ENCODE measurements around the gene GABARAP. TPM values are rescaled to one million over a fixed set of nuclear protein-coding genes. Genes with fewer than 3 reads are reported as not detected.

GABARAP gene
- total RNA-seq, 2 donors from 2014 or later = 197 to 277 TPM

GRCh38 chr17:7207120-7208001 is 34.9 kb downstream of the GABARAP start:
- Mint-ChIP-seq H3K27ac (peak overlapping the region; percentile 25 to 85), H3K27me3 (peaks cover 5 to 9% of the 10 kb centered on the region in 2 donors), H3K4me1 (ENCODE audit: low read depth in 2 of 2) (peaks cover 28 to 38% of the 10 kb centered on the region in 2 donors), H3K4me3 (no peak overlapping the region), H3K36me3 (no peaks in the 10 kb centered on the region), H3K9me3 (no peaks in the 10 kb centered on the region)
- DNase-seq (ENCODE audit: low spot score) (no peak), ATAC-seq (no peak)

- Mint-ChIP-seq H3K36me3 (no peaks in the 10 kb centered on the region), H3K4me3 (peak overlapping the region; percentile 87), H3K4me1 (ENCODE audit: low read depth in 2 of 2) (peaks cover 28 to 33% of the 10 kb centered on the region in 2 donors), H3K27me3 (peaks cover 0 to 3% of the 10 kb centered on the region in 2 donors), H3K9me3 (no peaks in the 10 kb centered on the region), H3K27ac (peak overlapping the region; percentile 81 to 85)
- DNase-seq (ENCODE audit: low spot score) (no peak), ATAC-seq (no peak)
These were observed 36.7 kb downstream of the GABARAP start for GRCh38 chr17:7205561-7205960.

- ATAC-seq (peak; percentile 92 to 93), DNase-seq (ENCODE audit: low spot score) (peak; percentile 93)
- H3K4me1 Mint-ChIP-seq (ENCODE audit: low read depth in 2 of 2) = peaks cover 28 to 33% of the 10 kb centered on the region in 2 donors
- H3K27me3 Mint-ChIP-seq = no peaks in the 10 kb centered on the region
- no peaks in the 10 kb centered on the region for H3K9me3 Mint-ChIP-seq
- no peaks in the 10 kb centered on the region for H3K36me3 Mint-ChIP-seq
- peak overlapping the region; percentile 87 for H3K4me3 Mint-ChIP-seq
- H3K27ac Mint-ChIP-seq = peak overlapping the region; percentile 81 to 85
These were observed 37.3 kb downstream of the GABARAP start for GRCh38 chr17:7204828-7205461.

GRCh38 chr17:7204336-7204735 is 37.9 kb downstream of the GABARAP start:
- Mint-ChIP-seq H3K9me3 (no peaks in the 10 kb centered on the region), H3K27ac (peak overlapping the region; percentile 81 to 85), H3K4me1 (ENCODE audit: low read depth in 2 of 2) (peaks cover 28 to 33% of the 10 kb centered on the region in 2 donors), H3K27me3 (no peaks in the 10 kb centered on the region), H3K36me3 (no peaks in the 10 kb centered on the region), H3K4me3 (peak overlapping the region; percentile 87)
- DNase-seq (ENCODE audit: low spot score) (no peak), ATAC-seq (peak in 1 of 2 donors; percentile 41)

DNA sequence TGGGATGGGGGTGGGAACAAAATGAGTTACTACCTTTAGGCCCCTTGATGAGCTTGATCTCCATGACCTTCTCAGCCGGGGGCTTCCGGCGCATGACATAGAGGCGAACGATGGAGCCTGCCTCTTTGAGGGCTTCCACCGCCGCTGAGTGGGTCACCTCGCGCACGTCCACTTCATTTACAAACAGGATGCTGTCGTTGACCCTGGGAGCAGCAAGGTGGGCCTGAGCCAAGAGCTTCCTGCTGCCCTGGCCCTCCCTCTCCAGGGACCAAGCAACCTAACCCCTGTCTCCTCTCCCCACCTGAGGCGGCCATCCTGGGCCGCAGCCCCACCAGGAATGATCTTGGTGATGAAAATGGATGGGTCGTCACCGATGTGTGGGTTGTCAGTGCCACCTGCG is 38.9 kb downstream of the GABARAP start:
- Mint-ChIP-seq H3K27me3 (no peaks in the 10 kb centered on the region), H3K4me1 (ENCODE audit: low read depth in 2 of 2) (peaks cover 28 to 33% of the 10 kb centered on the region in 2 donors), H3K4me3 (peak overlapping the region; percentile 87)

DNA sequence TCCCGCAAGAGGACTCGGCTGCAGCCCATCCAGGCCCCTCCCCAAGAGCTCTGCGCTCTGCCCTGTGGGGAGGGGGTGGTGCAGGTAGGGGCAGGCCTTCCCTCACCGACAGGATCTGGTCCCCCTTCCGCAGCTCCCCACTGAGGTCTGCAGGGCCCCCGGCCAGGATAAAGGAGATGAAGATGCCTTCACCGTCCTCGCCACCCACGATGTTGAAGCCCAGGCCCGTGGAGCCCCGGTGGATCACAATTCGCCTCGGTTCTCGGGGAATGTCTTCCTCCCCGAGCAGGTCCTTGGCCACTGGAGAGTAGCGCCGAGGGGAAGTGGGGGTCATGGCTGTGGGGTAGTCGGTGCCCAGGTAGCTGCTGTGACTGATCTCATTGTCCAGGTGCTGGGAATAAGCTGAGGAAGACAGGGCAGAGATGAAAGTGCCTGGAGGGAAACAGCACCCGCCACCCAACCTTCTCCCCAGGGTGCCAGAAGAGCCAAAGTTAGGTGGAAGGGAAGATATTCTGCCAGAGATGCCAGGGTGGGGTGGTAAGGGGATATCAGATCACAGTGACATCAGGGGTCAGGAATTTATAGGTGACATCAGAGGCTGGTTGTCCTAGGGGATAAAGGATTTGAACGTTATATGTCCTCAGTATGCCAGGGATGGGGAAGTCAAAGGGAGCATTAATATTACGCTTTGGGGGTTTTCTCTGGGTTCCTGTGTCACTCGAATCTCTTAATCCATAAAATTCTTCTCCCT is 45.4 kb downstream of the GABARAP start:
- Mint-ChIP-seq H3K27ac (no peak overlapping the region), H3K36me3 (no peaks in the 10 kb centered on the region), H3K4me3 (no peak overlapping the region), H3K9me3 (no peaks in the 10 kb centered on the region), H3K4me1 (ENCODE audit: low read depth in 2 of 2) (no peaks in the 10 kb centered on the region), H3K27me3 (no peaks in the 10 kb centered on the region)
- peak in 1 of 2 donors; percentile 34 for ATAC-seq
- no peak for DNase-seq (ENCODE audit: low spot score)

More for the DNA sequence above, 38.9 kb downstream of the GABARAP start:
- no peak for ATAC-seq
- no peaks in the 10 kb centered on the region for H3K9me3 Mint-ChIP-seq
- DNase-seq (ENCODE audit: low spot score) = no peak
- no peaks in the 10 kb centered on the region for H3K36me3 Mint-ChIP-seq
- H3K27ac Mint-ChIP-seq = peak overlapping the region; percentile 81 to 85

DNA sequence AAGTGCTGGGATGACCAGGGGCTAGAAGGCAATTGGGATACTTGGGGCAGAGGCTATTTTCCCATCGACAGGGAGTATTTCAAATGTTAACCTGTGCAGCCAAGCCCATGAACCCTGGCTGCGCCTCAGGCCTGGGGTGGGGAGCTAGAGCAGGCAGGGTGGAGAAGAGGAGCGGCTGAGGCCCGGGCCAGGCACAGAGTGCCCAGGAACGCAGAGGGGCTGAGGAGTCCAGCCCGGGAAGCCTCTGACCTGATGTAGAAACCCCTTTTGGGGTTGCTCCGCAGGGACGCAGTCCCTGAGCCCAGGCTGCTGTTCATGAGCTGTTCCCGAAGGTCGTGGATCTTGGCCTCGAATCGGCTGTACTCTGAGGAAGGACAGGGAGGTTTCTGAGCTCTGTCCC is 46.3 kb downstream of the GABARAP start:
- Mint-ChIP-seq H3K27me3 (no peaks in the 10 kb centered on the region), H3K27ac (no peak overlapping the region), H3K4me1 (ENCODE audit: low read depth in 2 of 2) (no peaks in the 10 kb centered on the region), H3K9me3 (no peaks in the 10 kb centered on the region), H3K36me3 (no peaks in the 10 kb centered on the region), H3K4me3 (no peak overlapping the region)
- DNase-seq (ENCODE audit: low spot score) = no peak
- ATAC-seq = no peak

GRCh38 chr17:7192271-7192937 is 49.8 kb downstream of the GABARAP start:
- Mint-ChIP-seq H3K27ac (no peak overlapping the region), H3K36me3 (no peaks in the 10 kb centered on the region), H3K27me3 (no peaks in the 10 kb centered on the region), H3K4me1 (ENCODE audit: low read depth in 2 of 2) (no peaks in the 10 kb centered on the region), H3K9me3 (no peaks in the 10 kb centered on the region), H3K4me3 (no peak overlapping the region)
- ATAC-seq = no peak
- DNase-seq (ENCODE audit: low spot score) = no peak

GRCh38 chr17:7191571-7192270 is 50.5 kb downstream of the GABARAP start:
- DNase-seq (ENCODE audit: low spot score) = no peak
- peak in 1 of 2 donors; percentile 41 for ATAC-seq
- no peaks in the 10 kb centered on the region for H3K27me3 Mint-ChIP-seq

DNA sequence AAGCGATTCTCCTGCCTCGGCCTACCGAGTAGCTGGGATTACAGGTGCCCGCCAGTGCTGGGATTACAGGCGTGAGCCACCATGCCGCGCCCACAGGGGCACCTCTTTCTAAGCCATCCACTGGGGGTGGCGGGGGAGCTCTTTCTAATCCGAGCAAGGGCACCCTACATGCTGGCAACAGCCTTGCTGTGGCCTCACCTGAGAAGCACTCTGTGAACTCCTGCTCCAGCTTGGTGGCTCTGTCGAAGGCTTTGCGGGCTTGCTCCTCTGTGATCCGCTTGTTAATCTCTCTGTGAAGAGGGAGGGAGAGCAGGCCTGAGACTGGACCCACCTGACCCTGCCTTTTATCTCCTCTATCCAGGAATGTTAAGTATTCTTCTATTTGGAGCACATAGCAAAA is 51.2 kb downstream of the GABARAP start:
- Mint-ChIP-seq H3K4me3 (no peak overlapping the region), H3K36me3 (no peaks in the 10 kb centered on the region), H3K27me3 (no peaks in the 10 kb centered on the region), H3K27ac (no peak overlapping the region), H3K4me1 (ENCODE audit: low read depth in 2 of 2) (peaks cover 0 to 7% of the 10 kb centered on the region in 2 donors), H3K9me3 (no peaks in the 10 kb centered on the region)
- ATAC-seq = no peak
- no peak for DNase-seq (ENCODE audit: low spot score)

More at GRCh38 chr17:7191571-7192270, 50.5 kb downstream of the GABARAP start:
- no peaks in the 10 kb centered on the region for H3K36me3 Mint-ChIP-seq
- no peak overlapping the region for H3K27ac Mint-ChIP-seq
- H3K4me1 Mint-ChIP-seq (ENCODE audit: low read depth in 2 of 2) = peaks cover 0 to under 1% of the 10 kb centered on the region in 2 donors
- no peak overlapping the region for H3K4me3 Mint-ChIP-seq
- no peaks in the 10 kb centered on the region for H3K9me3 Mint-ChIP-seq

GRCh38 chr17:7190276-7190917 is 51.9 kb downstream of the GABARAP start:
- H3K36me3 Mint-ChIP-seq = no peaks in the 10 kb centered on the region
- DNase-seq (ENCODE audit: low spot score) = no peak

More at GRCh38 chr17:7190276-7190917, 51.9 kb downstream of the GABARAP start:
- ATAC-seq = no peak
- Mint-ChIP-seq H3K27ac (no peak overlapping the region), H3K9me3 (no peaks in the 10 kb centered on the region), H3K4me1 (ENCODE audit: low read depth in 2 of 2) (peaks cover 0 to 7% of the 10 kb centered on the region in 2 donors), H3K27me3 (no peaks in the 10 kb centered on the region), H3K4me3 (no peak overlapping the region)
